DMS153 treated with DMSO at 0.1 percent for 48 hours (cell line): ENCODE results near the gene TOMM22.

ENCODE experiments used
- DNase-seq: peaks from one replicate; lab custom pipeline; 2025; ENCODE audit not compliant: unreplicated experiment; lab: John Stamatoyannopoulos, UW

Gene TOMM22

DNA sequence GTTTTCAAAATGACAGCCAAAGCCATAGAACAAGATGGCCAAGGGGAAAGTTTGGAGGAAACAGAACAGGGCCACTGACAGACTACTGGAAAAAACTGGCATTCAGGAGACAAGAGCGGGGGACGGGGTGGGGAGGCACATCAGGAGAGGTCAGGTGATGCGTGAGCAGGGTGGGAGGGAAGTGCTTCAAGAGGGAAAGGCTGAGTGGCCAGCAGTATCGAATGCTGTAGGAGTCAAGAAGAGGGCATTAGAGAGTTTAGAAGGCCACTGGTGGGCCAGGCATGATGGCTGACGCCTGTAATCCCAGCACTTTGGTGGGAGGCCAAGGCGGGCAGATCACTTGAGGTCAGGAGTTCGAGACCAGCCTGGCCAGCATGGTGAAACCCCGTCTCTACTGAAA, 32.2 kb downstream of the TOMM22 start:
- no peak for DNase-seq

- DNase-seq, result no peak
Measured at GRCh38 chr22:38715176-38715764, 33.5 kb downstream of the TOMM22 start.

- DNase-seq, result no peak
Measured at GRCh38 chr22:38715852-38716251, 34.1 kb downstream of the TOMM22 start.

DNA sequence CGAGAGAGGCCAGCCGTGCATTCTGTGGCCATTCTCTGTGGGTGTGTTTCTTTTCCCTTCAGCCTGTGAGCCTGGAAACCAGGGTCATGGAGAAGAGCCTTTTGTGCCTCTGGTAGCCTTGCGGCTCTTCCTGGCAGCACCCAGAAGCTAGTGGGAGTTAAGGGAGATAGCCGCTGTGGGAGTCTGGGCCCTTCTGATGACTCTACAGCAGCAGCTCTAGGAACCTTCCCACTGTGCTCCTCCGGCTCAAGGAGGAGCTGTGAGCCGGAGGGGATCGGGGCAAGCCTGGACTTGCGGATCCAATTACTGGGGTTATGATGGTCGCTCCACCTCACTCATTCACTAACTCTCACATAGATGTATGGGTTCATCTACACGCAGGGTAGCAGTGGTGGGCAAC, 34.5 kb downstream of the TOMM22 start:
- no peak for DNase-seq

- DNase-seq, result no peak
Measured at GRCh38 chr22:38716826-38717225, 35.1 kb downstream of the TOMM22 start.

- no peak for DNase-seq
Measured at GRCh38 chr22:38717244-38717643, 35.5 kb downstream of the TOMM22 start.

- DNase-seq, result no peak
Measured at GRCh38 chr22:38718414-38718813, 36.7 kb downstream of the TOMM22 start.

DNA sequence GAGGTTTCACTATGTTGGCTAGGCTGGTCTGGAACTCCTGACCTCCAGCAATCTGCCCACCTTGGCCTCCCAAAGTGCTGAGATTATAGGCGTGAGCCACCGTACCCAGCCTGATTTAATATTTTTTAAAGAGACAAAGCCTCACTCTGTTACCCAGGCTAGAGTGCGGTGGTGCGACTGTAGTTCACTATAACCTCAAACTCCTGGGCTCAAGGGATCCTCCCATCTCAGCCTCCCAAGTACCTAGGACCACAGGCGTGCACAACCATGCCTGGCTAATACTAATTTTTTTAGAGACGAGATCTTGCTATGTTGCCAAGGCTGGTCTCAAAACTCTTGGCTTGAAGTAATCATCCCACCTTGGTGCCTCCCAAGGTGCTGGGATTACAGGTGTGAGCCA, 37.4 kb downstream of the TOMM22 start:
- DNase-seq, result no peak

- DNase-seq, result no peak
Measured at GRCh38 chr22:38720350-38720749, 38.6 kb downstream of the TOMM22 start.

- no peak for DNase-seq
Measured at GRCh38 chr22:38721551-38721950, 39.8 kb downstream of the TOMM22 start.

- DNase-seq, result no peak
Measured at GRCh38 chr22:38724176-38724575, 42.4 kb downstream of the TOMM22 start.

GRCh38 chr22:38724926-38725571, 43.3 kb downstream of the TOMM22 start:
- DNase-seq, result no peak

GRCh38 chr22:38725900-38726655, 44.3 kb downstream of the TOMM22 start:
- DNase-seq, result no peak

- DNase-seq, result no peak
Measured at GRCh38 chr22:38727123-38727522, 45.4 kb downstream of the TOMM22 start.

DNA sequence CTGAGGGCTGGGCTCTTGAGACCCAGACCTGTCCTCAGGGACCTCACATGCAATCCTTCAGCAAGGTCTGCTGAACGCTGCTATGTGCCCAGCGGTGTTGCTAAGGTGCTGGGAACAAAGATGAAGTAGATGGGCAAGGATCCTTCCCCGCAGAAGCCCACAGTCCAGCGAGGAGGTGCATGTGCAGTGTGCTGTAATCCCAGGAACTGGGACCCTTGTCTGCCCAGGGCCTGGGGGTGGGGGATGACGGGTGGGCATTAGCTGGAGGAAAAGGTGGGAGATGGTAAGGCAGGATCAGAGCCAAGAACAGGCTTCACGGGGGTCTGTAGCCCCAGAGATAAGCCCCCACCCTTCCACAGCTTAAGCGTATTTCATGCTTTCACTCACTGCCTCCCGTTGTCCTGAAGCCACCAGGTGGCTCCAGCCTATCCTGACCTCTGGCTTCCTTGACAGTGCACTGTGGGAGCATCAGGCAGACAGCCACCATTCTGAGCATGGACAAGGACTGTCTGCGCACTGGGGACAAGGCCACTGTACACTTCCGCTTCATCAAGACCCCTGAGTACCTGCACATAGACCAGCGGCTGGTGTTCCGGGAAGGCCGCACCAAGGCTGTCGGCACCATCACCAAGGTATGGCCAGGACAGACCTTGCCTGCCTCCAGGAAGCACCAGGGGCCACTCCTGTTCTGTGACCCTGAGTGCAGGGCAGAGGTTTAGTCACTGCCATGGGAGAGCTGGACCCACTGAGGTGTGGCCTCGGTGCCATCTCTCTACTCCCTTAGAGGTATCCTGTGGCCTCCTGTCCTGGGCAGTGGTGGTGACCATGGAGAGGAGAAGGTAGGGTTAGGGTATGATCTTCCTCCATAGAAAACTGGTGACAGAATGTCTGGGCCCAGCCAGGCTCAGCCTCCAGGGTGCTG, 46.0 kb downstream of the TOMM22 start:
- no peak for DNase-seq

GRCh38 chr22:38728871-38729796, 47.4 kb downstream of the TOMM22 start:
- DNase-seq, result no peak

- DNase-seq, result no peak
Measured at GRCh38 chr22:38729946-38730345, 48.2 kb downstream of the TOMM22 start.

DNA sequence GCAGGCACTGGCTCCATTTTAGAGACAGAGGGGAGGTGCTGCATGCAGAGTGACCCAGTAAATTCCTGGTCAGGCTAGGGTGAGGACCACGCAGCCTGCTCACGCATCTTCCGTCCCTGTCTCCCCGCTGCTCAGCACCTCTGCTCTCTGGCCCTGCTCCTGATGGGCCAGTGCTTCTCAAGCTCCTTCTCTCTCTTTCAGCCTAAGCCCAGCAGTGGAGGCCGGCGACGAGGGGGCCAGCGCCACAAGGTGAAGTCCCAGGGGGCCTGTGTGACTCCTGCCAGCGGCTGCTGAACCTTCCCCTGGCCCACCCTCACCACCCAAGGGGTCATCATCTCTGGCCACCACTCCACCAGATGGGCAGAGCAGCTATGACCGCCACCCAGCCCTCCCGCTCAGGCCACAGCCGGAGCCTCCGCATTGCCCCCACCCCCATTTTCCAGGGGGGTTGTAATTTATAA, 48.7 kb downstream of the TOMM22 start:
- no peak for DNase-seq

- no peak for DNase-seq
Measured at GRCh38 chr22:38731703-38732161, 50.0 kb downstream of the TOMM22 start.

- no peak for DNase-seq
Measured at GRCh38 chr22:38732251-38732815, 50.6 kb downstream of the TOMM22 start.
